ENCODE measurements around the gene WDFY3.

WDFY3 gene

DNA sequence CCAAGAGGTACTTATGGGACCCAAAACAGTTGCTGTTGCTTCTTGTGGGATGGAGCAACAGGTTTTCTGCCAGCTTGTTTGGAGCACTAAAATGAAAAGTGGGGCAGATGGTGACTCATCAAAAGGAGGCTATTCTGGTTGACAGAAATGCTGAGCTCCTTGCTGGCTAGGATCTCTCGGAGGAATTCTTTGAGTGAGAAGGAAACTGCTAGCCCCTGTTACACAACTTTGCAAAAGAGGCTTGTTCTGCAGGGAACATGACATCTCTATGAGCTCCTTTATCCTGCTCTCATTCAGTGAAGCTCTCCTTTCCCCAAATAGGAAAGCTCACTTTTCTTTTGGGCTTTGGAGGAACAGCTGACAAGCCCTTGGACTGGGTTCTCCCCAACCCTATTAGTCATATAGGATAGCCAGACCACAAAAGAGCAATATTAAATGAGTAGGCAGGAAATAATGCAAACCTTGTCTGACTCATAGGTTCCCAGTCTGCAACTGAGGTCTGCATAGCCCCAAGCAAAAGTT, 275.3 kb downstream of the WDFY3 start:
- TF ChIP-seq, protein P1, sequence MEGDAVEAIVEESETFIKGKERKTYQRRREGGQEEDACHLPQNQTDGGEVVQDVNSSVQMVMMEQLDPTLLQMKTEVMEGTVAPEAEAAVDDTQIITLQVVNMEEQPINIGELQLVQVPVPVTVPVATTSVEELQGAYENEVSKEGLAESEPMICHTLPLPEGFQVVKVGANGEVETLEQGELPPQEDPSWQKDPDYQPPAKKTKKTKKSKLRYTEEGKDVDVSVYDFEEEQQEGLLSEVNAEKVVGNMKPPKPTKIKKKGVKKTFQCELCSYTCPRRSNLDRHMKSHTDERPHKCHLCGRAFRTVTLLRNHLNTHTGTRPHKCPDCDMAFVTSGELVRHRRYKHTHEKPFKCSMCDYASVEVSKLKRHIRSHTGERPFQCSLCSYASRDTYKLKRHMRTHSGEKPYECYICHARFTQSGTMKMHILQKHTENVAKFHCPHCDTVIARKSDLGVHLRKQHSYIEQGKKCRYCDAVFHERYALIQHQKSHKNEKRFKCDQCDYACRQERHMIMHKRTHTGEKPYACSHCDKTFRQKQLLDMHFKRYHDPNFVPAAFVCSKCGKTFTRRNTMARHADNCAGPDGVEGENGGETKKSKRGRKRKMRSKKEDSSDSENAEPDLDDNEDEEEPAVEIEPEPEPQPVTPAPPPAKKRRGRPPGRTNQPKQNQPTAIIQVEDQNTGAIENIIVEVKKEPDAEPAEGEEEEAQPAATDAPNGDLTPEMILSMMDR (IDR thresholded peaks at IDR 0.05) = no peak
- Histone ChIP-seq H2AFZ (no peak overlapping the region), H3K4me2 (ENCODE audit: low read length) (no peak overlapping the region), H3K27ac (no peak overlapping the region), H3K36me3 (ENCODE audit: control insufficient read depth, insufficient read depth, low read length) (no peaks in the 10 kb centered on the region), H3K79me2 (no peaks in the 10 kb centered on the region), H3K9ac (no peak overlapping the region), H3K27me3 (ENCODE audit: control insufficient read depth, insufficient read depth, low read length) (no peaks in the 10 kb centered on the region), H3K9me3 (ENCODE audit: control insufficient read depth, low read length) (no peaks in the 10 kb centered on the region), H3K4me3 (ENCODE audit: low read depth, low read length) (no peak overlapping the region), H3K4me1 (no peaks in the 10 kb centered on the region)

DNA sequence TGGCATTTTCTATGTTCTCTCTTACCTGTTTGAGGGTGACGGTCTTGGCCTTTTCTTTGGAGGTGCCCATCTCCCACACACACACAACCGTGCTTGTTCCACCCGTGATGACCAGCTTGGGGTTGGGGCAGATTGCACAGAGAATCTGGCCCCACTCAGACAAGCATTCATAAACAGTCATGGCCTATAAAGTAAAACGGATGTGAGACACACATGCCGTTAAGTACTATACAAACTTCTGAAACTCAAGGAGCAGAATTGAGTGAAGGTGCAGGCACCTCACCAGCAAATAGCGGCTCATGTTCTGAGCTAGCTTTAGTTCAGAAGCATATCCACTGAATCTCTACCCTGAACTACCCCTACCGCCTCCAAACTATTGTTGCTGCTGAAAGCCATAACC, 276.0 kb downstream of the WDFY3 start:
- Histone ChIP-seq H2AFZ (no peak overlapping the region), H3K27me3 (ENCODE audit: control insufficient read depth, insufficient read depth, low read length) (no peaks in the 10 kb centered on the region), H3K27ac (no peak overlapping the region), H3K9me3 (ENCODE audit: control insufficient read depth, low read length) (no peaks in the 10 kb centered on the region), H3K4me1 (no peaks in the 10 kb centered on the region), H3K79me2 (no peaks in the 10 kb centered on the region), H3K4me3 (ENCODE audit: low read depth, low read length) (no peak overlapping the region), H3K4me2 (ENCODE audit: low read length) (no peak overlapping the region), H3K36me3 (ENCODE audit: control insufficient read depth, insufficient read depth, low read length) (no peaks in the 10 kb centered on the region), H3K9ac (no peak overlapping the region)
- TF ChIP-seq, protein P1 (IDR thresholded peaks at IDR 0.05) = no peak

- H3K4me1 ChIP-seq = no peaks in the 10 kb centered on the region
- no peaks in the 10 kb centered on the region for H3K9me3 ChIP-seq (ENCODE audit: control insufficient read depth, low read length)
- no peaks in the 10 kb centered on the region for H3K79me2 ChIP-seq
- H3K27ac ChIP-seq = no peak overlapping the region
- no peak overlapping the region for H3K4me3 ChIP-seq (ENCODE audit: low read depth, low read length)
- no peak overlapping the region for H2AFZ ChIP-seq
- no peaks in the 10 kb centered on the region for H3K36me3 ChIP-seq (ENCODE audit: control insufficient read depth, insufficient read depth, low read length)
- H3K9ac ChIP-seq = no peak overlapping the region
- H3K4me2 ChIP-seq (ENCODE audit: low read length) = no peak overlapping the region
- H3K27me3 ChIP-seq (ENCODE audit: control insufficient read depth, insufficient read depth, low read length) = no peaks in the 10 kb centered on the region
- TF ChIP-seq, protein P1 (IDR thresholded peaks at IDR 0.05) = no peak
These were observed 277.3 kb downstream of the WDFY3 start for GRCh38 chr4:84689197-84689596.

DNA sequence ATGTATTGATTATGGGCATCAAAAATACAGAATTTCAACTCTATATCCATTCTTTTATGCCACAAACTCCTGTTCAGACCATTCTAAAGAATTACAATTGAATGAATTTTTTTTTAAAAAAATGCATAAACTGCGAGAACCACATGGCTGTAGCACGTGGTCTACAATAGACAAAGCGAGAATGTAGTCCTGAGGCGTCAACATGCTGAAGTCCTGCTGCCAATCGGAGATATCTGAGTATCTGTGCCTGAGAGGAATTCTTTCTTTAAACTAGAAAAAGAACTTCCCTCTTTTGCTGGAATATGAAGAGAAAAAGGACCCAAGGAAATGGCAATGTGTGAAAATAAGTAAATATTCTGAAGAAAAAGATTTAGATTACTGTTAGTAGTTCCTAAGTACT, 277.9 kb downstream of the WDFY3 start:
- H3K4me2 ChIP-seq (ENCODE audit: low read length) = no peak overlapping the region

GRCh38 chr4:84685105-84685504, 281.4 kb downstream of the WDFY3 start:
- no peaks in the 10 kb centered on the region for H3K9me3 ChIP-seq (ENCODE audit: control insufficient read depth, low read length)
- H3K4me3 ChIP-seq (ENCODE audit: low read depth, low read length) = no peak overlapping the region
- H3K36me3 ChIP-seq (ENCODE audit: control insufficient read depth, insufficient read depth, low read length) = no peaks in the 10 kb centered on the region
- no peak overlapping the region for H3K4me2 ChIP-seq (ENCODE audit: low read length)
- no peaks in the 10 kb centered on the region for H3K79me2 ChIP-seq
- no peak overlapping the region for H3K27ac ChIP-seq
- no peaks in the 10 kb centered on the region for H3K27me3 ChIP-seq (ENCODE audit: control insufficient read depth, insufficient read depth, low read length)
- H3K9ac ChIP-seq = no peak overlapping the region
- no peaks in the 10 kb centered on the region for H3K4me1 ChIP-seq
- TF ChIP-seq, protein P1 (IDR thresholded peaks at IDR 0.05) = no peak
- H2AFZ ChIP-seq = no peak overlapping the region

More for the DNA sequence above, 277.9 kb downstream of the WDFY3 start:
- Histone ChIP-seq H2AFZ (no peak overlapping the region), H3K36me3 (ENCODE audit: control insufficient read depth, insufficient read depth, low read length) (no peaks in the 10 kb centered on the region), H3K27me3 (ENCODE audit: control insufficient read depth, insufficient read depth, low read length) (no peaks in the 10 kb centered on the region), H3K9me3 (ENCODE audit: control insufficient read depth, low read length) (no peaks in the 10 kb centered on the region), H3K27ac (no peak overlapping the region), H3K9ac (no peak overlapping the region), H3K79me2 (no peaks in the 10 kb centered on the region), H3K4me1 (no peaks in the 10 kb centered on the region), H3K4me3 (ENCODE audit: low read depth, low read length) (no peak overlapping the region)
- TF ChIP-seq, protein P1 (IDR thresholded peaks at IDR 0.05) = no peak
